IMR-90 (cell line): ENCODE results near the gene PRPF40A. TPM values are rescaled to one million over a fixed set of nuclear protein-coding genes. Genes with fewer than 3 reads are reported as not detected.

ENCODE experiments used
- ATAC-seq: fragments of 200-7000 bp; cut with Tn5 transposase; 2 replicates; pipeline ENCODE4 v1.9.1; 2020; ENCODE audit warnings: low read depth, mild to moderate bottlenecking, moderate library complexity
- BruUV-seq: library from RNA; stranded (reverse); fragments of 400-500 nt; replicated peaks from 2 replicates; lab custom pipeline; 2021; lab: Mats Ljungman, UMichigan
- CTCF ChIA-PET: fragments of 300-600 bp; formaldehyde crosslinking; extraction: SDS; loops from one replicate; lab custom pipeline; 2021; ENCODE audit warnings: antibody characterized with exemption; lab: Yijun Ruan, JAX
- POLR2A ChIA-PET: fragments of 300-600 bp; sonication (Branson Sonifier 250); formaldehyde crosslinking; loops from one replicate; lab custom pipeline; 2022; ENCODE audit warnings: antibody characterized with exemption; ENCODE audit not compliant: unreplicated experiment; lab: Charles Lee
- DNase-seq: peaks from one replicate; pipeline ENCODE4 v3.0.0; 2013
- H2AFZ ChIP-seq: replicated peaks from 2 replicates; pipeline ENCODE3; 2013; ENCODE audit warnings: low read length, mild to moderate bottlenecking; ENCODE audit not compliant: poor library complexity
- H2AK5ac ChIP-seq: 2 replicates; pipeline ENCODE4 v1.6.1; 2013; ENCODE audit warnings: low read depth, low read length, inconsistent platforms
- H2AK9ac ChIP-seq: replicated peaks from 2 replicates; pipeline ENCODE3; 2013; ENCODE audit warnings: mild to moderate bottlenecking, low read depth, low read length, moderate library complexity; ENCODE audit not compliant: poor library complexity
- H2BK120ac ChIP-seq: 2 replicates; pipeline ENCODE4 v1.6.1; 2013; ENCODE audit warnings: low read depth, low read length, inconsistent platforms
- H2BK15ac ChIP-seq: 3 replicates; pipeline ENCODE4 v1.6.1; 2013; ENCODE audit warnings: low read depth, low read length, inconsistent platforms
- H2BK20ac ChIP-seq: 2 replicates; pipeline ENCODE4 v1.6.1; 2013; ENCODE audit warnings: low read depth, mild to moderate bottlenecking, inconsistent platforms, low read length, moderate library complexity
- H2BK5ac ChIP-seq: 2 replicates; pipeline ENCODE4 v1.6.1; 2013; ENCODE audit warnings: mild to moderate bottlenecking, low read depth, low read length, inconsistent platforms; ENCODE audit not compliant: poor library complexity, severe bottlenecking
- H3K14ac ChIP-seq: replicated peaks from 2 replicates; pipeline ENCODE4 v1.6.1; 2013; ENCODE audit warnings: low read depth, low read length, inconsistent platforms
- H3K18ac ChIP-seq: 2 replicates; pipeline ENCODE4 v1.6.1; 2013; ENCODE audit warnings: low read depth, low read length, control low read depth
- H3K23ac ChIP-seq: 2 replicates; pipeline ENCODE4 v1.6.1; 2013; ENCODE audit warnings: low read depth, low read length, inconsistent platforms
- H3K27ac ChIP-seq: 2 replicates; pipeline ENCODE4 v1.5.1; 2013; ENCODE audit warnings: mild to moderate bottlenecking, control low read depth, low read length; ENCODE audit not compliant: insufficient read depth
- H3K27me3 ChIP-seq: 2 replicates; pipeline ENCODE4 v1.6.1; 2013; ENCODE audit warnings: low read length; ENCODE audit not compliant: control insufficient read depth, insufficient read depth
- H3K36me3 ChIP-seq: 2 replicates; pipeline ENCODE4 v1.6.1; 2013; ENCODE audit warnings: low read length, mixed read lengths; ENCODE audit not compliant: control insufficient read depth, insufficient read depth
- H3K4ac ChIP-seq: 2 replicates; pipeline ENCODE4 v1.6.1; 2013; ENCODE audit warnings: low read depth, low read length, inconsistent platforms
- H3K4me1 ChIP-seq: 2 replicates; pipeline ENCODE4 v1.6.1; 2013; ENCODE audit warnings: low read length, mixed read lengths; ENCODE audit not compliant: control insufficient read depth, insufficient read depth
- H3K4me2 ChIP-seq: 2 replicates; pipeline ENCODE4 v1.6.1; 2013; ENCODE audit warnings: low read depth, mild to moderate bottlenecking, control low read depth, low read length, moderate library complexity
- H3K4me3 ChIP-seq: 2 replicates; pipeline ENCODE4 v1.5.1; 2013; ENCODE audit warnings: low read depth, mild to moderate bottlenecking, control low read depth, low read length, moderate library complexity; ENCODE audit not compliant: insufficient read depth
- H3K56ac ChIP-seq: 2 replicates; pipeline ENCODE4 v1.6.1; 2013; ENCODE audit warnings: low read length, inconsistent platforms; ENCODE audit not compliant: insufficient read depth; ENCODE audit errors: extremely low read depth
- H3K79me1 ChIP-seq, 2 experiments: 2 replicates each; pipeline ENCODE4 v1.6.1; 2013; ENCODE audit warnings: low read length in 2 of 2, inconsistent platforms in 1 of 2, low read depth in 1 of 2
- H3K9ac ChIP-seq: 2 replicates; pipeline ENCODE4 v1.6.1; 2013; ENCODE audit warnings: low read depth, low read length, control low read depth
- H3K9me1 ChIP-seq: 2 replicates; pipeline ENCODE4 v1.6.1; 2013; ENCODE audit warnings: low read length, inconsistent platforms; ENCODE audit not compliant: insufficient read depth
- H3K9me3 ChIP-seq: 2 replicates; pipeline ENCODE4 v1.6.1; 2013; ENCODE audit warnings: low read length; ENCODE audit not compliant: control insufficient read depth, insufficient read depth
- H4K20me1 ChIP-seq: 2 replicates; pipeline ENCODE4 v1.6.1; 2013; ENCODE audit warnings: low read length, inconsistent platforms; ENCODE audit not compliant: insufficient read depth
- H4K5ac ChIP-seq: 2 replicates; pipeline ENCODE4 v1.6.1; 2013; ENCODE audit warnings: mild to moderate bottlenecking, low read depth, low read length, control low read depth
- H4K8ac ChIP-seq, 2 experiments: 2 replicates each; pipeline ENCODE4 v1.6.1; 2013; ENCODE audit warnings: low read depth in 2 of 2, low read length in 2 of 2, control low read depth in 1 of 2, inconsistent platforms in 1 of 2
- H4K91ac ChIP-seq: 2 replicates; pipeline ENCODE4 v1.6.1; 2013; ENCODE audit warnings: low read depth, low read length, inconsistent platforms; ENCODE audit not compliant: insufficient read depth
- BHLHE40 ChIP-seq: fragments of 150-350 bp; IDR thresholded peaks from 2 replicates; pipeline ENCODE4 v1.6.1; 2016; ENCODE audit warnings: mild to moderate bottlenecking, low read depth, low read length
- CEBPB ChIP-seq: IDR thresholded peaks from 2 replicates; pipeline ENCODE4 v1.6.1; 2012; ENCODE audit warnings: low read depth, low read length, improper control_type of control experiment
- CHD1 ChIP-seq: IDR thresholded peaks from 2 replicates; pipeline ENCODE4 v1.6.1; 2012; ENCODE audit warnings: low read depth, low read length, improper control_type of control experiment
- CTCF ChIP-seq: conservative IDR thresholded peaks from 2 replicates; pipeline ENCODE4 v1.5.1; 2012; ENCODE audit warnings: mild to moderate bottlenecking, low read depth, low read length, improper control_type of control experiment
- ELK1 ChIP-seq: fragments of 150-350 bp; IDR thresholded peaks from 2 replicates; pipeline ENCODE4 v1.6.1; 2016; ENCODE audit warnings: low read depth, mild to moderate bottlenecking, low read length, moderate library complexity, borderline replicate concordance
- FOS ChIP-seq: fragments of 150-350 bp; IDR thresholded peaks from 2 replicates; pipeline ENCODE4 v1.6.1; 2016; ENCODE audit warnings: low read depth, low read length
- MAFK ChIP-seq: IDR thresholded peaks from 2 replicates; pipeline ENCODE4 v1.6.1; 2012; ENCODE audit warnings: low read depth, low read length, improper control_type of control experiment
- MAZ ChIP-seq: IDR thresholded peaks from 2 replicates; pipeline ENCODE4 v1.6.1; 2012; ENCODE audit warnings: low read depth, mild to moderate bottlenecking, low read length, improper control_type of control experiment, moderate library complexity, borderline replicate concordance
- MXI1 ChIP-seq: IDR thresholded peaks from 2 replicates; pipeline ENCODE4 v1.6.1; 2012; ENCODE audit warnings: low read depth, mild to moderate bottlenecking, low read length, moderate library complexity, borderline replicate concordance
- NFE2L2 ChIP-seq: fragments of 150-350 bp; IDR thresholded peaks from 2 replicates; pipeline ENCODE4 v1.6.1; 2016; ENCODE audit warnings: low read depth, mild to moderate bottlenecking, low read length
- POLR2A ChIP-seq: IDR thresholded peaks from 2 replicates; pipeline ENCODE4 v1.6.1; 2012; ENCODE audit warnings: mild to moderate bottlenecking, low read depth, low read length
- RAD21 ChIP-seq: IDR thresholded peaks from 2 replicates; pipeline ENCODE4 v1.6.1; 2012; ENCODE audit warnings: low read length, improper control_type of control experiment
- RCOR1 ChIP-seq: IDR thresholded peaks from 2 replicates; pipeline ENCODE4 v1.6.1; 2012; ENCODE audit warnings: mild to moderate bottlenecking, low read length, improper control_type of control experiment; ENCODE audit not compliant: insufficient replicate concordance
- RFX5 ChIP-seq: IDR thresholded peaks from 2 replicates; pipeline ENCODE4 v1.8.0; 2012; ENCODE audit warnings: low read depth, mild to moderate bottlenecking, low read length, moderate library complexity
- USF2 ChIP-seq: fragments of 150-350 bp; IDR thresholded peaks from 2 replicates; pipeline ENCODE4 v1.6.1; 2017; ENCODE audit warnings: mild to moderate bottlenecking, antibody characterized with exemption, low read length, low read depth
- WGBS, 2 experiments: methylation state at CpG; one replicate each; pipeline versions ENCODE4 v1.1.5 to v1.1.7; 2013; ENCODE audit warnings: missing lambda C conversion rate in 2 of 2; ENCODE audit not compliant: insufficient read length in 1 of 2; ENCODE audit errors: extremely low coverage in 2 of 2; 5-methylcytosine and 5-hydroxymethylcytosine counted together
- dilution Hi-C: fragments of 300-500 bp; cut with HindIII; formaldehyde crosslinking; loops from one replicate; pipeline ENCODE4 v1.14.3; 2018; ENCODE audit warnings: low sequenced_read_pairs; ENCODE audit not compliant: unreplicated experiment
- in situ Hi-C: fragments of 300-500 bp; cut with MboI; formaldehyde crosslinking; loops from 3 replicates; pipeline ENCODE4 v1.14.3; 2019; ENCODE audit warnings: low sequenced_read_pairs, inconsistent platforms, mixed read lengths
- intact Hi-C: fragments of 100-400 bp; cut with micrococcal nuclease; formaldehyde crosslinking; loops from 2 replicates; pipeline ENCODE4 v1.10.0; 2022
- polyA plus RNA-seq, 3 experiments: library from polyadenylated mRNA; depleted of rRNA; stranded (reverse); fragments of >200 nt; gene quantifications; 2 replicates each; pipeline ENCODE4 v1.2.3, GENCODE V29; 2012; ENCODE audit warnings: low replicate concordance in 1 of 3
- total RNA-seq: library from RNA; depleted of rRNA; stranded (reverse); fragments of >200 nt; gene quantifications from 2 replicates; pipeline ENCODE4 v1.2.3, GENCODE V29; 2012

The PRPF40A gene
- total and polyA plus RNA-seq, 2 of the 4 experiments (the other 2 are of a cell fraction): 49.1 to 150 TPM

GRCh38 chr2:152635635-152636298 is 81.5 kb downstream of the PRPF40A start:
- Histone ChIP-seq H2AFZ (peak overlapping the region; percentile 18), H2AK9ac (no peak overlapping the region), H4K91ac (no peak overlapping the region), H3K56ac (no peak overlapping the region), H3K27me3 (no peaks in the 10 kb centered on the region), H2BK5ac (no peak overlapping the region), H3K23ac (no peak overlapping the region; the same call in 1 of the 2 replicates), H4K5ac (no peak overlapping the region), H2BK120ac (no peak overlapping the region), H2BK15ac (no peak overlapping the region), H3K9me1 (no peaks in the 10 kb centered on the region), H3K4me2 (no peak overlapping the region), H3K79me1 (0 out of 4 replicates have a peak, but pooled peaks cover 0 to 5% of the 10 kb centered on the region in 2 experiments), H3K14ac (no peak overlapping the region), H3K4me1 (no peaks in the 10 kb centered on the region), H3K36me3 (peaks cover 19% of the 10 kb centered on the region), H2BK20ac (no peak overlapping the region), H3K27ac (no peak overlapping the region), H3K9me3 (no peaks in the 10 kb centered on the region), H3K18ac (no peak overlapping the region), H3K9ac (no peak overlapping the region), H4K8ac (no peak overlapping the region), H3K4ac (no peak overlapping the region), H2AK5ac (no peak overlapping the region), H3K4me3 (no peak overlapping the region), H4K20me1 (no peaks in the 10 kb centered on the region)
- no TSS peak for BruUV-seq
- in situ Hi-C loops: loop anchor here (10.0 kb wide), 1 partner anchor 601 kb away; no protein-coding TSS in a partner anchor
- ATAC-seq: peak; percentile 79
- DNase-seq: peak; percentile 53
- no CpG with 5 or more reads among the region's 5 CpGs for WGBS, 2 experiments
- dilution Hi-C loops: loop anchor here (25.0 kb wide), 1 partner anchor 448 kb away; the partner anchor contains the start of gene STAM2
- POLR2A ChIA-PET: interaction anchor here (1.0 kb wide), 1 partner anchor 460 kb away, joined by 3 read pairs; the partner anchor contains the start of gene STAM2
- intact Hi-C loops: loop anchor here (1.0 to 2.0 kb wide), 4 partner anchors 299 to 598 kb away; no protein-coding TSS in a partner anchor
- CTCF ChIA-PET: interaction anchor here (0.5 to 2.5 kb wide), 13 partner anchors 9 to 971 kb away, joined by 3 to 14 read pairs (median 4); partner anchors contain the start of genes PRPF40A and STAM2
- TF ChIP-seq MAFK: no peak
- no peak for TF ChIP-seq BHLHE40
- no peak for TF ChIP-seq RCOR1
- TF ChIP-seq CTCF: peak; percentile 75
- TF ChIP-seq MXI1: no peak
- no peak for TF ChIP-seq FOS
- TF ChIP-seq MAZ: no peak
- no peak for TF ChIP-seq USF2
- TF ChIP-seq RAD21: peak; percentile 82
- TF ChIP-seq POLR2A: no peak
- TF ChIP-seq NFE2L2: no peak
- TF ChIP-seq ELK1: no peak
- no peak for TF ChIP-seq CHD1
- no peak for TF ChIP-seq RFX5
- no peak for TF ChIP-seq CEBPB
